ENCODE measurements around the gene KCNJ1. TPM values are rescaled to one million over a fixed set of nuclear protein-coding genes. Genes with fewer than 3 reads are reported as not detected.

Gene KCNJ1
- total and polyA plus RNA-seq, 2 of the 8 experiments (the other 6 are each of a cell fraction or from before 2014, with no cell fraction given) = 0.17 to 0.23 TPM

DNA sequence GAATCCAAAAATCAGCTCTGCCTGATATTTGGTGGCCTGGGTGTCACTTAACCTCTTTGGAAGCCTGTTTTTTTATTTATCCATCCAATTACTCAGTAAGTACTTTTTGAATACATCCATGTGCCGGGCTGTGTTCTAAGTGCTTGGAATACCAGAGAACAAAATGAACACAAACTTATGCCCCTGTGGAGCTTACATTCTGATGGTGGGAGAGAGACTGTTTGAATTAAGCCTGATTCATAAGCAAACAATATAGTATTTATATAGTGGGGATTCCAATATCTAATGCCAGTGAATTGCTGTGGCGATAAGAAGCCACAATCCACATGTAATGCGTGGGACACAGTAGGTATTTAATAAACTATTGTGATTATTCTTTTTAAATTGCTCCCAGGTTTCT lies 43.5 kb upstream of the KCNJ1 start:
- Histone ChIP-seq H2AK5ac (ENCODE audit: low read depth, low read length) (no peak overlapping the region), H4K20me1 (replicated peaks in 1 of 2; ENCODE audit: control insufficient read depth in 1 of 2, insufficient read depth in 2 of 2, low read length in 2 of 2) (no peaks in the 10 kb centered on the region), H2BK12ac (ENCODE audit: low read depth, low read length) (no peak overlapping the region), H4K8ac (ENCODE audit: extremely low read depth, insufficient read depth, low read length) (no peak overlapping the region), H3K27ac (ENCODE audit: low read depth, low read length) (no peak overlapping the region), H3K79me2 (ENCODE audit: control insufficient read depth in 1 of 2, insufficient read depth in 2 of 2, low read length in 2 of 2) (no peaks in the 10 kb centered on the region), H2BK5ac (ENCODE audit: low read depth, low read length) (no peak overlapping the region), H2BK15ac (ENCODE audit: low read length) (no peak overlapping the region), H2BK120ac (replicated peaks; ENCODE audit: low read depth, low read length) (no peak overlapping the region), H3K14ac (ENCODE audit: insufficient read length) (no peak overlapping the region), H3K27me3 (replicated peaks in 1 of 4; ENCODE audit: control insufficient read depth in 3 of 4, extremely low read depth in 1 of 4, insufficient read depth in 3 of 4, low read length in 3 of 4) (peaks cover 1 to 23% (median 14%) of the 10 kb centered on the region in 4 experiments), H3K4me2 (ENCODE audit: insufficient read depth in 1 of 2, low read depth in 2 of 2, low read length in 2 of 2) (no peak overlapping the region), H3K4ac (replicated peaks; ENCODE audit: insufficient read length, low read depth, low read length) (no peak overlapping the region), H3K18ac (ENCODE audit: extremely low read depth, low read length) (no peak overlapping the region), H3K9me3 (ENCODE audit: insufficient read depth in 2 of 2, low read depth in 1 of 2, low read length in 1 of 2) (peaks cover 0 to 4% of the 10 kb centered on the region in 2 experiments; a peak in 2 of 4 replicates), H3K79me1 (ENCODE audit: low read depth, low read length) (no peaks in the 10 kb centered on the region), H3K36me3 (ENCODE audit: control insufficient read depth in 2 of 4, insufficient read depth in 4 of 4, low read length in 3 of 4) (no peaks in the 10 kb centered on the region), H4K5ac (ENCODE audit: insufficient read length, low read depth, low read length) (no peak overlapping the region), H3K23ac (ENCODE audit: insufficient read length) (no peak overlapping the region), H4K91ac (replicated peaks; ENCODE audit: insufficient read length, low read length) (no peak overlapping the region), H3K9ac (replicated peaks in 1 of 4; ENCODE audit: extremely low read depth in 1 of 4, low read depth in 3 of 4, low read length in 3 of 4) (no peak overlapping the region), H3K4me3 (ENCODE audit: extremely low read depth in 1 of 4, insufficient read depth in 2 of 4, low read depth in 3 of 4, low read length in 4 of 4) (no peak overlapping the region), H3K4me1 (replicated peaks in 1 of 4; ENCODE audit: control insufficient read depth in 3 of 4, insufficient read depth in 4 of 4, low read length in 3 of 4) (no peaks in the 10 kb centered on the region), H2BK20ac (ENCODE audit: low read length) (no peak overlapping the region), H2AFZ (ENCODE audit: low read length) (no peak overlapping the region), H3K23me2 (ENCODE audit: low read depth, low read length) (peaks cover 3% of the 10 kb centered on the region; the same call in 1 of the 2 replicates), H3K56ac (replicated peaks; ENCODE audit: insufficient read length, low read depth, low read length) (no peak overlapping the region)
- ChIA-PET CTCF (ENCODE audit: partially characterized antibody) (interaction anchor here (1.1 to 14.9 kb wide), 6 partner anchors 8 to 46 kb away, joined by 4 to 332 read pairs (median 26); partner anchors contain the start of genes KCNJ5 and TP53AIP1), POLR2A (ENCODE audit: partially characterized antibody) (interaction anchor here (1.2 kb wide), 1 partner anchor 20 kb away, joined by 3 read pairs; the partner anchor contains the start of gene KCNJ5)
- DNase-seq (ENCODE audit: low read depth in 1 of 2, low spot score in 2 of 2) (no peak), FAIRE-seq (no peak)
- 90% methylated on average over 3 of the region's 3 CpGs; no CpG with 5 or more reads in 1 of the 2 experiments for WGBS, 2 experiments (ENCODE audit: extremely low coverage in 1 of 2, insufficient coverage in 1 of 2, insufficient read length in 1 of 2, insufficient replicate concordance in 2 of 2, low coverage in 1 of 2, low lambda C conversion rate in 2 of 2, missing lambda C conversion rate in 1 of 2)
- no peak for TF ChIP-seq EP300 (IDR thresholded peaks at IDR 0.05; ENCODE audit: borderline replicate concordance in 1 of 2, low read depth in 2 of 2, low read length in 2 of 2)

All from H1 (cell line).